Stomach (tissue), 4 donors: Measurements from ENCODE around the gene CHMP4A.

Experiments used
- CTCF ChIP-seq, 7 experiments: fragments of 450-650 bp in 4 of 7; fragments of 200-600 bp in 3 of 7; sonication (generic) in 3 of 7; IDR thresholded peaks; one replicate each; pipeline ENCODE4 v1.5.1; 2016 to 2019; ENCODE audit warnings: antibody characterized with exemption in 7 of 7, control low read depth in 2 of 7, mild to moderate bottlenecking in 1 of 7
- EP300 ChIP-seq: sonication (generic); formaldehyde crosslinking; IDR thresholded peaks from one replicate; pipeline ENCODE4 v1.6.1; 2017; ENCODE audit warnings: antibody characterized with exemption

GRCh38 chr14:24226473-24226872, 13.2 kb upstream of the CHMP4A start:
- TF ChIP-seq EP300 (no peak), CTCF (IDR thresholded peaks at IDR 0.05) (no peak)
